GM12801 (cell line): ENCODE results near the gene PTPRM.

Experiments
- TF ChIP-seq, protein P1 (sequence below): IDR thresholded peaks from one replicate; pipeline ENCODE4 v1.5.1; 2011; ENCODE audit warnings: control low read depth; ENCODE audit not compliant: insufficient read length; ENCODE audit errors: extremely low read depth

Gene PTPRM

GRCh38 chr18:8260827-8261226, 693.7 kb downstream of the PTPRM start:
- TF ChIP-seq, protein P1, sequence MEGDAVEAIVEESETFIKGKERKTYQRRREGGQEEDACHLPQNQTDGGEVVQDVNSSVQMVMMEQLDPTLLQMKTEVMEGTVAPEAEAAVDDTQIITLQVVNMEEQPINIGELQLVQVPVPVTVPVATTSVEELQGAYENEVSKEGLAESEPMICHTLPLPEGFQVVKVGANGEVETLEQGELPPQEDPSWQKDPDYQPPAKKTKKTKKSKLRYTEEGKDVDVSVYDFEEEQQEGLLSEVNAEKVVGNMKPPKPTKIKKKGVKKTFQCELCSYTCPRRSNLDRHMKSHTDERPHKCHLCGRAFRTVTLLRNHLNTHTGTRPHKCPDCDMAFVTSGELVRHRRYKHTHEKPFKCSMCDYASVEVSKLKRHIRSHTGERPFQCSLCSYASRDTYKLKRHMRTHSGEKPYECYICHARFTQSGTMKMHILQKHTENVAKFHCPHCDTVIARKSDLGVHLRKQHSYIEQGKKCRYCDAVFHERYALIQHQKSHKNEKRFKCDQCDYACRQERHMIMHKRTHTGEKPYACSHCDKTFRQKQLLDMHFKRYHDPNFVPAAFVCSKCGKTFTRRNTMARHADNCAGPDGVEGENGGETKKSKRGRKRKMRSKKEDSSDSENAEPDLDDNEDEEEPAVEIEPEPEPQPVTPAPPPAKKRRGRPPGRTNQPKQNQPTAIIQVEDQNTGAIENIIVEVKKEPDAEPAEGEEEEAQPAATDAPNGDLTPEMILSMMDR, result no peak

GRCh38 chr18:8261651-8262091, 694.6 kb downstream of the PTPRM start:
- TF ChIP-seq, protein P1, result no peak

GRCh38 chr18:8262221-8262620, 695.1 kb downstream of the PTPRM start:
- TF ChIP-seq, protein P1, result no peak

GRCh38 chr18:8264116-8264515, 697.0 kb downstream of the PTPRM start:
- TF ChIP-seq, protein P1, result no peak

GRCh38 chr18:8264861-8265411, 697.8 kb downstream of the PTPRM start:
- TF ChIP-seq, protein P1, result no peak

- TF ChIP-seq, protein P1, result no peak
Measured at GRCh38 chr18:8272254-8272653, 705.1 kb downstream of the PTPRM start.

DNA sequence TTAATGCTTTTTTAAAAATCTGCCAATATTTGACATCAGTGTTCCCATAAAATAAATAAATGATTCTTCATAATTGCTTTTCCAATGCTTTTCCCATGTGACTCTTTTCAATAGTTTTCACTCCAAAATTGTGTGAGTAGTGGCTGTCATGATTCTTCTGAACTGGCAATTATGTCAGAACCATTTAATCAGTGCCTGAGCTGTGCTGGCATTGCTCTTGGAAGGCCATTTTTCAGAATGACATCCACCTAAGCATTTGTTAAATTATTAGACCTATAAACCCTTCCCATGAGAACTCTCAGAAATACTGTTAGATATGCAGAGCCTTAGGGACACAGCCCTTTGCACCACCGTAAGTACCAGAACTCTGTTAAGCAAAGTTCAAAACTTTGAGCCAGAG, 707.3 kb downstream of the PTPRM start:
- TF ChIP-seq, protein P1, result no peak
